ENCODE results near the gene OLFML2A. TPM values are rescaled to one million over a fixed set of nuclear protein-coding genes. Genes with fewer than 3 reads are reported as not detected.

Gene OLFML2A
- total RNA-seq, 1 experiment from 2014 or later: 6.7 TPM

- TF ChIP-seq TEAD1 (CRISPR knock-in tag; IDR thresholded peaks at IDR 0.05) (peak; percentile 48), PRRX2 (CRISPR knock-in tag; IDR thresholded peaks at IDR 0.05) (no peak), FOXP4 (CRISPR knock-in tag; IDR thresholded peaks at IDR 0.05) (no peak), USF1 (CRISPR knock-in tag; IDR thresholded peaks at IDR 0.05) (no peak), SOX15 (CRISPR knock-in tag; IDR thresholded peaks at IDR 0.05) (no peak), ZNF416 (CRISPR knock-in tag; IDR thresholded peaks at IDR 0.05) (no peak; the same call in 1 of the 2 replicates), ATF3 (CRISPR knock-in tag; conservative IDR thresholded peaks at IDR 0.05) (no peak), SP1 (CRISPR knock-in tag; conservative IDR thresholded peaks at IDR 0.05) (peak; percentile 49), ZNF232 (CRISPR knock-in tag; IDR thresholded peaks at IDR 0.05) (no peak), CTCF (IDR thresholded peaks at IDR 0.05) (0 out of 2 replicates have a peak, but pooled peaks have one; percentile 18), FOXP1 (CRISPR knock-in tag; IDR thresholded peaks at IDR 0.05; ENCODE audit: borderline replicate concordance) (peak; percentile 63; the same call in 1 of the 2 replicates), HMGXB4 (CRISPR knock-in tag; IDR thresholded peaks at IDR 0.05) (no peak), NR1H2 (CRISPR knock-in tag; IDR thresholded peaks at IDR 0.05) (no peak), GRHL2 (CRISPR knock-in tag; IDR thresholded peaks at IDR 0.05; ENCODE audit: insufficient replicate concordance, severe bottlenecking) (no peak), E2F1 (CRISPR knock-in tag; IDR thresholded peaks at IDR 0.05) (no peak), IRF2 (CRISPR knock-in tag; IDR thresholded peaks at IDR 0.05; ENCODE audit: borderline replicate concordance, low read depth) (no peak), TP53 (CRISPR knock-in tag; IDR thresholded peaks at IDR 0.05) (no peak), ZNF281 (CRISPR knock-in tag; IDR thresholded peaks at IDR 0.05) (no peak), PREB (CRISPR knock-in tag; IDR thresholded peaks at IDR 0.05; ENCODE audit: borderline replicate concordance) (0 out of 2 replicates have a peak, but pooled peaks have one; percentile 50), NR2C2 (CRISPR knock-in tag; IDR thresholded peaks at IDR 0.05) (no peak), JUN (CRISPR knock-in tag; IDR thresholded peaks at IDR 0.05) (no peak), RELA (CRISPR knock-in tag; IDR thresholded peaks at IDR 0.05; ENCODE audit: borderline replicate concordance) (peak; percentile 56; the same call in 1 of the 2 replicates), NFATC4 (CRISPR knock-in tag; IDR thresholded peaks at IDR 0.05) (peak; percentile 6), KAT7 (CRISPR knock-in tag; IDR thresholded peaks at IDR 0.05; ENCODE audit: borderline replicate concordance) (no peak), ZMAT4 (CRISPR knock-in tag; IDR thresholded peaks at IDR 0.05) (no peak), ZNF263 (CRISPR knock-in tag; IDR thresholded peaks at IDR 0.05; ENCODE audit: low read depth) (no peak), GTF2I (CRISPR knock-in tag; conservative IDR thresholded peaks at IDR 0.05) (no peak)
Observed at GRCh38 chr9:124855944-124856765, 79.2 kb downstream of the OLFML2A start (continued).

Data from WTC11 (cell line).